H1 (cell line): Measurements from ENCODE around the gene MSANTD3. TPM values are rescaled to one million over a fixed set of nuclear protein-coding genes. Genes with fewer than 3 reads are reported as not detected.

Experiments used
- NANOG ChIP-seq: IDR thresholded peaks from 2 replicates; pipeline ENCODE4 v1.6.1; 2011; ENCODE audit warnings: low read length, low read depth, mild to moderate bottlenecking, inconsistent platforms; ENCODE audit not compliant: insufficient read depth, poor library complexity, severe bottlenecking
- POLR2AphosphoS5 ChIP-seq: IDR thresholded peaks from 2 replicates; pipeline ENCODE4 v1.6.1; 2011; ENCODE audit warnings: low read depth, low read length
- polyA plus RNA-seq, 7 experiments: library from polyadenylated mRNA; depleted of rRNA in 3 of 7; stranded (reverse) in 5 of 7; unstranded in 2 of 7; fragments of >200 nt in 5 of 7; fragments of 200-250 nt in 2 of 7; gene quantifications; 1 replicate in 5 of 7; 2 replicates in 1 of 7; 4 replicates in 1 of 7; pipeline versions ENCODE4 v1.2.1 to v1.2.3, GENCODE V29; 2011 to 2013; ENCODE audit warnings: missing spikeins in 2 of 7, mixed read lengths in 2 of 7
- total RNA-seq: library from RNA; stranded (reverse); fragmentation: NEBNext Ultra II Directional; extraction: Animal tissue kit (Norgen Biotek cat#: 25700); gene quantifications from 2 replicates; pipeline ENCODE4 v1.2.1, GENCODE V29; 2021
- TF ChIP-seq, protein P1 (sequence below): fragments of 300-600 bp; sonication (generic); IDR thresholded peaks from 2 replicates; pipeline ENCODE4 v1.7.1; 2012; ENCODE audit warnings: low read length, moderate library complexity, mild to moderate bottlenecking, inconsistent platforms; ENCODE audit not compliant: insufficient replicate concordance

Gene MSANTD3
- total and polyA plus RNA-seq, 2 of the 8 experiments (the other 6 are each of a cell fraction or from before 2014, with no cell fraction given) = 12.0 to 41.3 TPM

DNA sequence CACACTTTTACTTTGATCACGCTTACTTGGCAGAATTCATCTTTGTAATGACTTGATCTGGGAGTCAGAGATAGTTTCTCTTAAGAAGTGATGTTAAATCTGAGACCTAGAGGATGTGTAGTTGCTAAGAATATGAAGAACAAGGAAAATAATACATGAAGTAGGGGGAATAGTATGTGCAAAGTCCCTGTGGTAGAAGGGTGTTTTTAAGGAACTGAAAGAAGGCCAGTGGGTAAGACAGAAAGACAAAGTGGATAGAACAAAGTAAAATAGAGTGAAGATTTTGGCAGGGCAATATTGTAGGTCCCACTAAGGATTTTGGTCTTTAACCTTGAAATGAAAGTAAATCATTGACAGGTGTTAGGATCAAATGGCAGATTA is 17.8 kb upstream of the MSANTD3 start (continued):
- TF ChIP-seq, protein P1, sequence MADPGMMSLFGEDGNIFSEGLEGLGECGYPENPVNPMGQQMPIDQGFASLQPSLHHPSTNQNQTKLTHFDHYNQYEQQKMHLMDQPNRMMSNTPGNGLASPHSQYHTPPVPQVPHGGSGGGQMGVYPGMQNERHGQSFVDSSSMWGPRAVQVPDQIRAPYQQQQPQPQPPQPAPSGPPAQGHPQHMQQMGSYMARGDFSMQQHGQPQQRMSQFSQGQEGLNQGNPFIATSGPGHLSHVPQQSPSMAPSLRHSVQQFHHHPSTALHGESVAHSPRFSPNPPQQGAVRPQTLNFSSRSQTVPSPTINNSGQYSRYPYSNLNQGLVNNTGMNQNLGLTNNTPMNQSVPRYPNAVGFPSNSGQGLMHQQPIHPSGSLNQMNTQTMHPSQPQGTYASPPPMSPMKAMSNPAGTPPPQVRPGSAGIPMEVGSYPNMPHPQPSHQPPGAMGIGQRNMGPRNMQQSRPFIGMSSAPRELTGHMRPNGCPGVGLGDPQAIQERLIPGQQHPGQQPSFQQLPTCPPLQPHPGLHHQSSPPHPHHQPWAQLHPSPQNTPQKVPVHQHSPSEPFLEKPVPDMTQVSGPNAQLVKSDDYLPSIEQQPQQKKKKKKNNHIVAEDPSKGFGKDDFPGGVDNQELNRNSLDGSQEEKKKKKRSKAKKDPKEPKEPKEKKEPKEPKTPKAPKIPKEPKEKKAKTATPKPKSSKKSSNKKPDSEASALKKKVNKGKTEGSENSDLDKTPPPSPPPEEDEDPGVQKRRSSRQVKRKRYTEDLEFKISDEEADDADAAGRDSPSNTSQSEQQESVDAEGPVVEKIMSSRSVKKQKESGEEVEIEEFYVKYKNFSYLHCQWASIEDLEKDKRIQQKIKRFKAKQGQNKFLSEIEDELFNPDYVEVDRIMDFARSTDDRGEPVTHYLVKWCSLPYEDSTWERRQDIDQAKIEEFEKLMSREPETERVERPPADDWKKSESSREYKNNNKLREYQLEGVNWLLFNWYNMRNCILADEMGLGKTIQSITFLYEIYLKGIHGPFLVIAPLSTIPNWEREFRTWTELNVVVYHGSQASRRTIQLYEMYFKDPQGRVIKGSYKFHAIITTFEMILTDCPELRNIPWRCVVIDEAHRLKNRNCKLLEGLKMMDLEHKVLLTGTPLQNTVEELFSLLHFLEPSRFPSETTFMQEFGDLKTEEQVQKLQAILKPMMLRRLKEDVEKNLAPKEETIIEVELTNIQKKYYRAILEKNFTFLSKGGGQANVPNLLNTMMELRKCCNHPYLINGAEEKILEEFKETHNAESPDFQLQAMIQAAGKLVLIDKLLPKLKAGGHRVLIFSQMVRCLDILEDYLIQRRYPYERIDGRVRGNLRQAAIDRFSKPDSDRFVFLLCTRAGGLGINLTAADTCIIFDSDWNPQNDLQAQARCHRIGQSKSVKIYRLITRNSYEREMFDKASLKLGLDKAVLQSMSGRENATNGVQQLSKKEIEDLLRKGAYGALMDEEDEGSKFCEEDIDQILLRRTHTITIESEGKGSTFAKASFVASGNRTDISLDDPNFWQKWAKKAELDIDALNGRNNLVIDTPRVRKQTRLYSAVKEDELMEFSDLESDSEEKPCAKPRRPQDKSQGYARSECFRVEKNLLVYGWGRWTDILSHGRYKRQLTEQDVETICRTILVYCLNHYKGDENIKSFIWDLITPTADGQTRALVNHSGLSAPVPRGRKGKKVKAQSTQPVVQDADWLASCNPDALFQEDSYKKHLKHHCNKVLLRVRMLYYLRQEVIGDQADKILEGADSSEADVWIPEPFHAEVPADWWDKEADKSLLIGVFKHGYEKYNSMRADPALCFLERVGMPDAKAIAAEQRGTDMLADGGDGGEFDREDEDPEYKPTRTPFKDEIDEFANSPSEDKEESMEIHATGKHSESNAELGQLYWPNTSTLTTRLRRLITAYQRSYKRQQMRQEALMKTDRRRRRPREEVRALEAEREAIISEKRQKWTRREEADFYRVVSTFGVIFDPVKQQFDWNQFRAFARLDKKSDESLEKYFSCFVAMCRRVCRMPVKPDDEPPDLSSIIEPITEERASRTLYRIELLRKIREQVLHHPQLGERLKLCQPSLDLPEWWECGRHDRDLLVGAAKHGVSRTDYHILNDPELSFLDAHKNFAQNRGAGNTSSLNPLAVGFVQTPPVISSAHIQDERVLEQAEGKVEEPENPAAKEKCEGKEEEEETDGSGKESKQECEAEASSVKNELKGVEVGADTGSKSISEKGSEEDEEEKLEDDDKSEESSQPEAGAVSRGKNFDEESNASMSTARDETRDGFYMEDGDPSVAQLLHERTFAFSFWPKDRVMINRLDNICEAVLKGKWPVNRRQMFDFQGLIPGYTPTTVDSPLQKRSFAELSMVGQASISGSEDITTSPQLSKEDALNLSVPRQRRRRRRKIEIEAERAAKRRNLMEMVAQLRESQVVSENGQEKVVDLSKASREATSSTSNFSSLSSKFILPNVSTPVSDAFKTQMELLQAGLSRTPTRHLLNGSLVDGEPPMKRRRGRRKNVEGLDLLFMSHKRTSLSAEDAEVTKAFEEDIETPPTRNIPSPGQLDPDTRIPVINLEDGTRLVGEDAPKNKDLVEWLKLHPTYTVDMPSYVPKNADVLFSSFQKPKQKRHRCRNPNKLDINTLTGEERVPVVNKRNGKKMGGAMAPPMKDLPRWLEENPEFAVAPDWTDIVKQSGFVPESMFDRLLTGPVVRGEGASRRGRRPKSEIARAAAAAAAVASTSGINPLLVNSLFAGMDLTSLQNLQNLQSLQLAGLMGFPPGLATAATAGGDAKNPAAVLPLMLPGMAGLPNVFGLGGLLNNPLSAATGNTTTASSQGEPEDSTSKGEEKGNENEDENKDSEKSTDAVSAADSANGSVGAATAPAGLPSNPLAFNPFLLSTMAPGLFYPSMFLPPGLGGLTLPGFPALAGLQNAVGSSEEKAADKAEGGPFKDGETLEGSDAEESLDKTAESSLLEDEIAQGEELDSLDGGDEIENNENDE = no peak
- no peak for TF ChIP-seq POLR2AphosphoS5
- TF ChIP-seq NANOG = no peak
- TF ChIP-seq, all 59 proteins: peak for 1
